GM12801 (cell line): ENCODE data around the gene KIF18B.

ENCODE experiments used
- TF ChIP-seq, protein P1 (sequence below): IDR thresholded peaks from one replicate; pipeline ENCODE4 v1.5.1; 2011; ENCODE audit warnings: control low read depth; ENCODE audit not compliant: insufficient read length; ENCODE audit errors: extremely low read depth

The KIF18B gene

DNA sequence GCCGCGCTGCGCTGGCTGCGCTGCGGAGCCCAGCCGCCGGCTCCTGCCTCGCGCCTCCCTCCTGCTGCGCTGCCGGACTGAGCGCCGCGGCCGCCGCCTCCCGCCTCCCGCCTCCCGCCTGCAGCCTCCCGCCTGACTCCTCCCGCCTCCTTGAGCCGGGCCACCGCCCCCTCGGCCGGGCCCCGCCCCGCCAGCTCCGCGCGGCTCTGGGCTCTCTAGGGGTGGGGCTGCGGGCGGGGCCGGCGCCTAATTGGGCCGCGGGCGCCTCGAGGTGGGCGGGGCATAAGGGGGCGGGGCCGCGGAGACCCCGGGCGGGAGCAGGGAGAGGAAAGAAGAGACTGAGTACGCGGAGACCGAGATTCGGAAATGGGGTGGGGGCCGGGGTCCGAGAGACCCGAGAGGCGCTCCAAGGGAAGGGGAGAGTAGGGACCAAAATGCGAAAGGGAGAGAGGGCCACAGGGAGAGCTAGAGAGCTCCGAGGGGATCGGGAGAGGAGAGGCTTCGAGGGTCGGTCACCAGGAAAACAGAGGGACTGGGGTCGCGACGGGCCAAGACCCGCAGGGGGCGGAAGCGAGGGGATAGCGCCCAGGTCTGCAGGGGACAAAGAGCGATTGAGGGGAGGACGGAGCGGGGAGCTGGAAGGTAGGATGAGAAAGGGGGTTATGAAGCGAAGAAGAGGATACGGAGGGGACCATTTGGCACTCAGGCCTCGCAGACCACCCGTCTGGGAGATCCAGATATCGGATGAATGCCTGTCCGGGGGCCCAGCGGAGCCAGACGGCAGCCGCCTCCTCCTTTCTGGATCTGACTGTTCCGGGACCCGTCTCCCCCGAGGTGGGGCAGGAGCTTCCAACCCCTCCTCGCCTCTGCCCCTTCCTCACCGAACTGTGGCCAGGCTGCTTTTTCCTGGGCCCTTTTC lies 20.9 kb upstream of the KIF18B start, which contains the start of gene C1QL1:
Gene C1QL1, minus strand, starts transcription at position 79 of the 919 bp plus-strand sequence. CDS start 255 bp downstream, outside the sequence.
- TF ChIP-seq, protein P1, sequence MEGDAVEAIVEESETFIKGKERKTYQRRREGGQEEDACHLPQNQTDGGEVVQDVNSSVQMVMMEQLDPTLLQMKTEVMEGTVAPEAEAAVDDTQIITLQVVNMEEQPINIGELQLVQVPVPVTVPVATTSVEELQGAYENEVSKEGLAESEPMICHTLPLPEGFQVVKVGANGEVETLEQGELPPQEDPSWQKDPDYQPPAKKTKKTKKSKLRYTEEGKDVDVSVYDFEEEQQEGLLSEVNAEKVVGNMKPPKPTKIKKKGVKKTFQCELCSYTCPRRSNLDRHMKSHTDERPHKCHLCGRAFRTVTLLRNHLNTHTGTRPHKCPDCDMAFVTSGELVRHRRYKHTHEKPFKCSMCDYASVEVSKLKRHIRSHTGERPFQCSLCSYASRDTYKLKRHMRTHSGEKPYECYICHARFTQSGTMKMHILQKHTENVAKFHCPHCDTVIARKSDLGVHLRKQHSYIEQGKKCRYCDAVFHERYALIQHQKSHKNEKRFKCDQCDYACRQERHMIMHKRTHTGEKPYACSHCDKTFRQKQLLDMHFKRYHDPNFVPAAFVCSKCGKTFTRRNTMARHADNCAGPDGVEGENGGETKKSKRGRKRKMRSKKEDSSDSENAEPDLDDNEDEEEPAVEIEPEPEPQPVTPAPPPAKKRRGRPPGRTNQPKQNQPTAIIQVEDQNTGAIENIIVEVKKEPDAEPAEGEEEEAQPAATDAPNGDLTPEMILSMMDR, result no peak

DNA sequence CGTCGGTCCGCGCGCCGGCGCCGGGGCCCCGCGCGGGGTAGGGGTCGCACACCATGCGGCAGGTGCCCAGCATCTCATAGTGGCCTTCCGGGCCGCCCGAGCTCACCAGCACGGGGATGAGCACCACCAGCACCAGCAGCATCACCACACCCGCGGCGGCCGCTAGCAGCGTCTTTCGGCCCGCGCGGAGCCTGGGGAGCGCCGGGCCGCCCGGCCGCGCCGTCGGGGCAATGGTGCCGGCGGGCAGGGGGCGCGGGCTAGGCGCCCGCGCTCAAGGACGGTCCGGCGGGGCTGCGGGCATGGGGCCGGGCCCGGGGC lies 20.3 kb upstream of the KIF18B start:
- TF ChIP-seq, protein P1, result no peak

DNA sequence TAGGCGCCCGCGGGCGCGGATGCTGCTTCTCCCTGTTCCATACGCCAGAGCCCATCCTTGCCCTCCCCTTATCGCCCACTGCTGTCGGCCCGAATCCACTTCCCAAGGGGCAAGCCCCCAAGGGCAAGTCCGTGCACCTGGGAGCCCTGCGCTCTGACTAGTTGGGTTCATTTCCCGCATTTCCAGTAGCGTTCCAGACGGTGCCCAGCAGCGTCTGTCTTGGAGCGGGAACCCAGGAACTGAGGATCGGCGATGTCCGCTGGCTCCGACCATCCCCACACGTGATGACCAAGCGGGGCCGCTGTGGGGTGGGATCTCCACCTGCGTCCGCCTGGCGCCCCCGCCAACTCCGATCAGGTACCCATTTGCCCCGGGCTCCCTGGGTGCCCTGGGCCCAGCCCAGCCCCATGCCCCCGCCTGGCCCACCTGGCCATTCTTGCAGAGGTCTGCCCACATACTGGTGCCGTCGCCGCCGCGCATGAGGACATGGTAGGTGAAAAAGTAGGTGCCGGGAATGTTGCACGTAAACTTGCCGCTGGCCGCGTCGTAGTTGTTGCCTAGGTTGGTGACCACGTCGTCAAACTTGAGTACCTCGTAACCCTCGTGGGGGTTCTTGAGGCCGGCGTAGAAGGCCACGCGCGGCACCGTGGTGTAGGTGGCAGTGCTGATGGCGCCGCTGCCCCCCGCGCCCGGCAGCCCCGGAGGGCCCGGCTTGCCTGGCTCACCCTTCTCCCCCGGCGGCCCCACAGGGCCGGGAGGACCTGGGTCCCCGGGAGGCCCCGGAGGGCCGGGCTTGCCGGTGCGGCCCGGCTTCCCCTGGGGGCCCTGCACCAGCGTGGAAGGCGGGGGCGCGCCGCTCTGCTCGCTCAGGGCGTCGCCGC lies 19.7 kb upstream of the KIF18B start:
- TF ChIP-seq, protein P1, result no peak

DNA sequence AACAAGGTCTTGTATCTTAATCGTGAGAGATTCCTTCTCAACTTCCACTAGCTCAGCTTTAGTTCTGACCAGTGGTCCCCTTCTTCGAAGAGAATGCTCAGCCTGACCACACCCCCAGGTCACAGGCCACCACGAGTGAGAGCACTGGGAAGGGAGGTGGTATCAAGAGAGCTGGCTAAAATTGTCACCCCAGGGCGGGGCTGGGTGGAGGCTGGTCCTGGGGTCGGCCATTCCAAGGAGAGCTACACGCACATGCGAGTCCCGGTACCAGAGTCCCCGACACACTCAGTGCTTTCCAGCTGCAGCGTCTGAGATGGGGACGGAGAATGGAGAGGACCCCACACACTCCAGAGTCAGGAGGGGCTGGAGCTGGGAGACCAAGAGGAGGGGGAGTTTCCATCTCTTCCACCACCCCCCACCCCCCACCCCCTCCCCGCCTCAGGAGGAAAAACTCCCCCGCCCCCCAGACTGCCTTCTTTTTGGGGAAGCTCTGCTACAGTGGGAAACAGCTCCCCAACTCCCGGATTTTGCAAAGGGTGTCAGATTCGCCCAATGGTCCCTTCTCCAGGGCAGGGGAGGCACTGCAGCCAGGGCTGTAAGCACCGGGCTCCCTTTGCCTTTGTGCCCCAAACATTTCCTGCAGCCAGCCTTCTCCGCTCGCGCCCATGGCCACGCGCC lies 18.9 kb upstream of the KIF18B start:
- TF ChIP-seq, protein P1, result no peak

DNA sequence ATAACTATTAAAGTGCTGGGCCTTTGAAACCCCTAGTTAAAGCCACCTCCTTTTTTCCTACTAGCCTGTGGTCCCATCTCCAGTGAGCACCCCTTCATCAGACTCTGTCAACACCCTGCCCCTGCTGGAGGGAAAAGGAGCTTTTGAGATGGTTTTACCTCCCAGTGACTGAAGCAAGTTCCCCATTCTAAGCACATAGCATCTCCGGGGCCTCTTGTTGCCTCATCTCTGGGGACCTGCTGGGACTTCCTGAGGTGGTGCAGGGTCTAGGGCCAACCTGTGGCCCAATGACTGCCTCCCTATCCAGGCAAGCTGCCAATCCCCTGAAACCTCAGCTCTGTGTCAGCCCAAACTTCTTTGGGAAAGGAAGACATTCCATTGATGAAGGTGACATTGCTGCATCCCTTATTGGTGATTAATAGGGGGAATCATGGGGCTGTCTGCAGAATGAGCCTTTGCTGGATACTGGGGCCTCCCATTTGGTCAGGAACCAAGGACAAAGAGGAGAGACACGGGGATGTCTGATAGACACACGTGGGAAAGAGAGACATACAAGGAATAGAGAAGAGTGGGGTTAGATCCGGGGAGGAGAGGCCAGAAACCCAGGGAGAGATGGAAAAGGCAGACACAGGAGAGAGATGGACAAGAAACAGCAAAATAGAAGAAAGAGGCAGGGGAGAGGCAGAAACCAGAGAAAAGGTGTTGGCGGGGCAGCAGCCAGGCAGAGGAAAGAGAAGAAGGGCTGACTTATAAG lies 18.1 kb upstream of the KIF18B start:
- TF ChIP-seq, protein P1, result no peak

DNA sequence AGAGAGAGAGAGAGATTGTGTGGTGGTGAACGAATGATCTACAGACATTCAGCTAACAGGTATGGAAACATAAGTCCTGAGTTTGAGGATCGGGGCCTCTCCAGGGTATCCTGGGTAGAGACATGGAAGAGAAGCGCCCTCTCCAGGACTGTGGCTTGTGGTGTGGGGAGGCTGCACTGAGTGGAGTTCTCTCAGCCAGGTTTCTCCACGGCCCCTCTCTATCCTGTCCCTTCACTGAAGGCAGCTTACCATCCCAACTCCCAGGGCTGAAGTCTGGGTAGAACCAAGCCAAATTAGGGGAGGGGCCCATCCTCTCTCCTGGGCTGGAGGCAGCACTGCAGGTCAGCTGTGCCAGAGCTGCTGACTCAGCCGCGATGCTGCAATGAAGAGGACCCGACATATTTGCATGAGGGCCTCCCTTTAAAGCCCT lies 14.4 kb upstream of the KIF18B start:
- TF ChIP-seq, protein P1, result no peak
